Epithelial cell of esophagus (primary cell): ENCODE results near the gene DPM1.

Source experiments
- DNase-seq: peaks from one replicate; pipeline ENCODE4 v3.0.0; 2010; ENCODE audit warnings: low read depth
- H3K4me3 ChIP-seq: 2 replicates; pipeline ENCODE4 v1.5.1; 2011; ENCODE audit warnings: mild to moderate bottlenecking, low read length, control low read depth
- CTCF ChIP-seq: IDR thresholded peaks from 2 replicates; pipeline ENCODE4 v1.5.1; 2011; ENCODE audit warnings: low read depth, mild to moderate bottlenecking, low read length, control low read depth, inconsistent platforms; ENCODE audit not compliant: insufficient read depth; ENCODE audit errors: missing control alignments

Gene DPM1

GRCh38 chr20:50957798-50958614 is at the start of gene DPM1:
TSS of gene DPM1 (minus strand) at chr20:50958532. CDS start at chr20:50958523, 9 bp downstream.
- no peak for TF ChIP-seq CTCF
- DNase-seq = peak; percentile 91
- H3K4me3 ChIP-seq = peak within 1 kb of the TSS; percentile 94

GRCh38 chr20:51005214-51005613 is 46.9 kb upstream of the DPM1 start:
- H3K4me3 ChIP-seq = no peak overlapping the region
- no peak for TF ChIP-seq CTCF
- DNase-seq = no peak

- no peak for DNase-seq
- TF ChIP-seq CTCF = no peak
- no peak overlapping the region for H3K4me3 ChIP-seq
Observed at GRCh38 chr20:51004781-51005180, 46.4 kb upstream of the DPM1 start.

GRCh38 chr20:51004305-51004727 is 46.0 kb upstream of the DPM1 start:
- no peak for DNase-seq
- TF ChIP-seq CTCF = no peak
- no peak overlapping the region for H3K4me3 ChIP-seq

- no peak overlapping the region for H3K4me3 ChIP-seq
- TF ChIP-seq CTCF = no peak
Observed at GRCh38 chr20:51003753-51004152, 45.4 kb upstream of the DPM1 start.

GRCh38 chr20:51002633-51003032 is 44.3 kb upstream of the DPM1 start:
- TF ChIP-seq CTCF = no peak
- no peak for DNase-seq

More at GRCh38 chr20:51003753-51004152, 45.4 kb upstream of the DPM1 start:
- no peak for DNase-seq

More at GRCh38 chr20:51002633-51003032, 44.3 kb upstream of the DPM1 start:
- H3K4me3 ChIP-seq = no peak overlapping the region
